HEK293T (cell line): ENCODE measurements around the gene SLC6A19.

ENCODE experiments used
- ARNT ChIP-seq: fragments of 450-650 bp; IDR thresholded peaks from 2 replicates; pipeline ENCODE4 v1.6.1; 2017; ENCODE audit warnings: mild to moderate bottlenecking
- FOXM1 ChIP-seq: fragments of 450-650 bp; IDR thresholded peaks from 2 replicates; pipeline ENCODE4 v1.6.1; 2017; ENCODE audit warnings: mild to moderate bottlenecking, borderline replicate concordance
- L3MBTL2 ChIP-seq: fragments of 450-650 bp; conservative IDR thresholded peaks from 2 replicates; pipeline ENCODE4 v1.6.1; 2016; ENCODE audit warnings: mild to moderate bottlenecking
- TARDBP ChIP-seq: fragments of 450-650 bp; IDR thresholded peaks from 2 replicates; pipeline ENCODE4 v1.6.1; 2016

GRCh38 chr5:1230551-1230950, 29.2 kb downstream of the SLC6A19 start:
- TF ChIP-seq FOXM1 (no peak), L3MBTL2 (no peak), TARDBP (no peak), ARNT (no peak)
